Small intestine (tissue), 7 donors: Measurements from ENCODE around the gene TAF13. TPM values are rescaled to one million over a fixed set of nuclear protein-coding genes. Genes with fewer than 3 reads are reported as not detected.
"Not testable (repeated sequence)": the region's sequence is repeated elsewhere in the genome, so short reads cannot be mapped to it uniquely, and the experiment has no call there.

Experiments used
- DNase-seq, 2 donors: peaks; one replicate each; pipeline versions ENCODE4 v3.0.0 to v3.0.0-alpha.2; 2013
- FAIRE-seq: peaks from 2 replicates; lab custom pipeline; 2012; peaks lifted over from hg19 to GRCh38; lab: Jason Lieb, UNC
- H3K27ac ChIP-seq, 3 donors: one replicate each; pipeline ENCODE4 v1.5.1; 2013; ENCODE audit warnings: low read length in 2 of 3, mild to moderate bottlenecking in 2 of 3, control low read depth in 1 of 3, inconsistent platforms in 1 of 3, low read depth in 1 of 3, moderate library complexity in 1 of 3
- H3K27me3 ChIP-seq, 3 donors: one replicate each; pipeline ENCODE4 v1.6.1; 2013; ENCODE audit warnings: low read length in 3 of 3, inconsistent platforms in 1 of 3; ENCODE audit not compliant: control insufficient read depth in 3 of 3, insufficient read depth in 3 of 3
- H3K36me3 ChIP-seq, 3 donors: one replicate each; pipeline ENCODE4 v1.6.1; 2013; ENCODE audit warnings: low read length in 3 of 3, inconsistent platforms in 1 of 3, low read depth in 1 of 3, mild to moderate bottlenecking in 1 of 3, moderate library complexity in 1 of 3; ENCODE audit not compliant: control insufficient read depth in 3 of 3, insufficient read depth in 2 of 3
- H3K4me1 ChIP-seq, 3 donors: one replicate each; pipeline ENCODE4 v1.6.1; 2013; ENCODE audit warnings: low read length in 2 of 3, inconsistent platforms in 1 of 3, low read depth in 1 of 3, mild to moderate bottlenecking in 1 of 3, moderate library complexity in 1 of 3; ENCODE audit not compliant: control insufficient read depth in 3 of 3, insufficient read depth in 2 of 3
- H3K4me3 ChIP-seq, 3 donors: one replicate each; pipeline ENCODE4 v1.5.1; 2013; ENCODE audit warnings: low read length in 3 of 3, control low read depth in 1 of 3, inconsistent platforms in 1 of 3, low read depth in 1 of 3, mild to moderate bottlenecking in 1 of 3, moderate library complexity in 1 of 3
- H3K9me3 ChIP-seq, 2 donors: one replicate each; pipeline ENCODE4 v1.6.1; 2013; ENCODE audit warnings: low read depth in 1 of 2, low read length in 1 of 2; ENCODE audit not compliant: control insufficient read depth in 2 of 2, insufficient read depth in 1 of 2
- WGBS, 3 donors: extraction: QIAGEN DNeasy Blood & Tissue Kit; methylation state at CpG; one replicate each; pipeline ENCODE4 v1.1.7; 2013; 5-methylcytosine and 5-hydroxymethylcytosine counted together
- polyA plus RNA-seq, 4 donors: library from polyadenylated mRNA; stranded (reverse) in 3 of 4; unstranded in 1 of 4; fragments of 200-250 nt in 3 of 4; fragments of 120-200 nt in 1 of 4; gene quantifications; one replicate each; pipeline versions ENCODE4 v1.2.1 to v1.2.3, GENCODE V29; 2013
- donor health status: healthy with polysubstance abuse.
- donor health status: control.
- donor health status: control.
- donor health status: Bipolar disorder and iron deficiency.
- donor health status: healthy.

The TAF13 gene
- polyA plus RNA-seq, 4 donors: 34.9 to 49.2 (median 39.2) TPM

DNA sequence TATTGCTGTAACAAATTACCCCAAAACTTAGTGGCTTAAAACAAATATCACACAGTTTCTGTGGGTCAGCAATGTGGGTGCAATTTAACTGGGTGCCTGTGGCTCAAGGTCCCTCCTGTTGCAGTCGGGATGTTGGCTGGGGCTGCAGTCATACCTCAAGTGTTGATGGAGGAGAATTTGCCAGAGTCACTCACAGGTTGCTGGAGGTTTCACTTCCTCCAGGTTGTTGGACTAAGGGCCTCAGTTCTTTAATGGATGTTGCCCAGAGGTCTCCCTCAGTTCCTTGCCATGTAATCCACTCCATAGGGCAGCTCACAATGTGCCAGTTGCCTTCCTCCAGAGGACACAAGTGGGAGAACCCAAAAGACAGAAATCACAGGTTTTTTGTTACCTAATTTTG lies 2.5 kb upstream of the TAF13 start:
- Histone ChIP-seq H3K27me3 (no peaks in the 10 kb centered on the region), H3K4me3 (no peak overlapping the region), H3K4me1 (peaks cover 0 to 4% (median 0%) of the 10 kb centered on the region in 3 donors), H3K27ac (no peak overlapping the region), H3K36me3 (peaks cover 0 to 7% (median 0%) of the 10 kb centered on the region in 3 donors), H3K9me3 (peaks cover 0 to 7% of the 10 kb centered on the region in 2 donors)
- FAIRE-seq (no peak), DNase-seq (no peak)
- 76 to 94% (median 89%) methylated on average over 1 of the region's 1 CpG for WGBS, 3 donors

- 88 to 95% (median 90%) methylated on average over 1 of the region's 1 CpG for WGBS, 3 donors
- H3K27me3 ChIP-seq: no peaks in the 10 kb centered on the region
- H3K36me3 ChIP-seq: peaks cover 6 to 48% (median 8%) of the 10 kb centered on the region in 3 donors
- peaks cover 0 to 2% of the 10 kb centered on the region in 2 donors for H3K9me3 ChIP-seq
- H3K4me3 ChIP-seq: no peak overlapping the region
- no peak overlapping the region for H3K27ac ChIP-seq
- DNase-seq (no peak), FAIRE-seq (no peak)
- H3K4me1 ChIP-seq: no peaks in the 10 kb centered on the region
Observed at GRCh38 chr1:109069294-109069693, 6.5 kb downstream of the TAF13 start.

DNA sequence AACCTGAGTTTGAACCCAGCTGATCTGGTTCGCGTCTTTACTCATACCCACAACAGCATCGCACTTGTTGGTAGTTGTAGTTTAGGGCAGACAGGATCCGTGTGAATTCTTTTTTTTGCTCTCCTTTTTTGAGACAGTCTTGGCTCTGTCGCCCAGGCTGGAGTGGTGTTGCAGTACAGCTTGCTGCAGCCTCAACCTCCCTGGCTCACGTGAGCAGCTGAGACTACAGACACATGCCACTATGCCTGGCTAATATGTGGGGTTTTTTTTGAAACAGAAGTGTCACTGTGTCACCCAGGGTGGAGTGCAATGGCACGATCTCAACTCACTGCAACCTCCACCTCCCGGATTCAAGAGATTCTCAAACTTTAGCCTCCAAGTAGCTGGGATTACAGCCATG lies 7.9 kb downstream of the TAF13 start:
- H3K4me3 ChIP-seq: no peak overlapping the region
- WGBS, 3 donors: 80 to 86% (median 85%) methylated on average over 8 of the region's 8 CpGs
- H3K4me1 ChIP-seq: no peaks in the 10 kb centered on the region
- no peaks in the 10 kb centered on the region for H3K27me3 ChIP-seq
- H3K27ac ChIP-seq: no peak overlapping the region
- FAIRE-seq (no peak), DNase-seq (no peak)
- no peaks in the 10 kb centered on the region for H3K9me3 ChIP-seq
- H3K36me3 ChIP-seq: peaks cover 6 to 43% (median 9%) of the 10 kb centered on the region in 3 donors

DNA sequence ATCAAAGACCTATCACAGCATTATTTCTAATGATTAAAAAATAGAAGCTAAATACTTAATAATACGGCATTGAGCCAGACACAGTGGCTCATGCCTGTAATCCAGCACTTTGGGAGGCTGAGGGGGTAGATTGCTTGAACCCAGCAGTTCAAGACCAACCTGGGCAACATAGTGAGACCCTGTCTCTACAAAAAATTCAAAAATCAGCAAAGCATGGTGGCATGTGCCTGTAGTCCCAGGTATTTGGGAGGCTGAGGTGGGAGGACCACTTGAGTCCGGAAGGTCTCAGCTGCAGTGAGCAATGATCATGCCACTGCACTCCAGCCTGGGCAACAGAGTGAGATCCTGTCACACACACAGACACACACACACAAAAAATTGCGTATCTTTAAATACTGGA lies 10.7 kb downstream of the TAF13 start:
- FAIRE-seq: no peak
- Histone ChIP-seq H3K4me3 (no peak overlapping the region), H3K36me3 (peaks cover 6 to 34% (median 9%) of the 10 kb centered on the region in 3 donors), H3K9me3 (no peaks in the 10 kb centered on the region), H3K4me1 (no peaks in the 10 kb centered on the region), H3K27ac (no peak overlapping the region), H3K27me3 (no peaks in the 10 kb centered on the region)
- 86 to 95% (median 94%) methylated on average over 3 of the region's 3 CpGs for WGBS, 3 donors
- DNase-seq: no peak

GRCh38 chr1:109061183-109061582 lies 14.6 kb downstream of the TAF13 start:
- H3K27ac ChIP-seq: no peak overlapping the region
- 89 to 93% (median 91%) methylated on average over 4 of the region's 4 CpGs for WGBS, 3 donors
- FAIRE-seq (no peak), DNase-seq (no peak)
- no peaks in the 10 kb centered on the region for H3K27me3 ChIP-seq
- H3K4me1 ChIP-seq: no peaks in the 10 kb centered on the region
- H3K4me3 ChIP-seq: no peak overlapping the region
- H3K9me3 ChIP-seq: no peaks in the 10 kb centered on the region
- H3K36me3 ChIP-seq: peaks cover 2 to 12% (median 3%) of the 10 kb centered on the region in 3 donors

DNA sequence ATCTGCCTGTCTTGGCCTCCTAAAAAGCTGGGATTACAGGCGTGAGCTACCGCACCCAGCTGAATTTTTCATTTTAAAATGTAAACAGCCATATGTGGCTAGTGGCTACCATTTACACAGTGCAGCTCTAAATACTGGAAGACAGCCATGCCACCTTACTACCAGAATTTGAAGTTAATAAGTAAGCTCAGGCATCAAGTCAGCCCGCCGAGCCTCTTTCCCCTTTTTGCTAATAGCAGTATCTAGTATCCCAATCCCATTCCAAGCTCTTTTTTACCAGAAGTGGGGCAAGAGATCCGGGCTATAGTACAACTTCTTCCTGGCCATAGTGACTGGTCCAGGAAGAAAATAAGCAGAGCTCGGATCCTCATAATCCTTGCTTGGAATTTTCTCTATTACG lies 15.1 kb downstream of the TAF13 start:
- peaks cover 2 to 12% (median 3%) of the 10 kb centered on the region in 3 donors for H3K36me3 ChIP-seq
- no peak for FAIRE-seq
- H3K4me3 ChIP-seq: no peak overlapping the region
- WGBS, 3 donors: 64 to 79% (median 73%) methylated on average over 7 of the region's 7 CpGs
- no peaks in the 10 kb centered on the region for H3K4me1 ChIP-seq
- no peaks in the 10 kb centered on the region for H3K9me3 ChIP-seq
- H3K27ac ChIP-seq: no peak overlapping the region
- no peaks in the 10 kb centered on the region for H3K27me3 ChIP-seq
- no peak for DNase-seq

DNA sequence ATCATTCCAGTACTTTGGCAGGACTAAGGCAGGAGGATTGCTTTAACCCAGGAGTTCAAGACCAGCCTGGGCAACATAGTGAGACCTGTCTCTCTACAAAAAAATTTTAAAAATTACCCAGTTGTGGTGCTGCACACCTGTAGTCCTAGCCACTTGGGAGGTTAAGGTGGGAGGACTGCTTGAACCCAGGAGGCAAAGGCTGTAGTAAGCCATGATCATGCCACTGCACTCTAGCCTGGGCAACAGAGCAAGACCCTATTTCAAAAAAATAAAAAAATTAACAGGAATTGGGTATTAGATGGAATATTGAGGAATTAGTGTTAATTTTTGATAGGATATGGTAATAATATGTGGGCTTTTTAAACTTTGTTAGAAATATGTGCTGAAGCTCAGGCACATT lies 16.8 kb downstream of the TAF13 start:
- H3K27ac ChIP-seq: no peak overlapping the region
- H3K27me3 ChIP-seq: no peaks in the 10 kb centered on the region
- H3K4me1 ChIP-seq: no peaks in the 10 kb centered on the region
- H3K9me3 ChIP-seq: no peaks in the 10 kb centered on the region
- no peak for FAIRE-seq
- DNase-seq: no peak
- peaks cover 0 to 7% (median 2%) of the 10 kb centered on the region in 3 donors for H3K36me3 ChIP-seq
- no peak overlapping the region for H3K4me3 ChIP-seq

DNA sequence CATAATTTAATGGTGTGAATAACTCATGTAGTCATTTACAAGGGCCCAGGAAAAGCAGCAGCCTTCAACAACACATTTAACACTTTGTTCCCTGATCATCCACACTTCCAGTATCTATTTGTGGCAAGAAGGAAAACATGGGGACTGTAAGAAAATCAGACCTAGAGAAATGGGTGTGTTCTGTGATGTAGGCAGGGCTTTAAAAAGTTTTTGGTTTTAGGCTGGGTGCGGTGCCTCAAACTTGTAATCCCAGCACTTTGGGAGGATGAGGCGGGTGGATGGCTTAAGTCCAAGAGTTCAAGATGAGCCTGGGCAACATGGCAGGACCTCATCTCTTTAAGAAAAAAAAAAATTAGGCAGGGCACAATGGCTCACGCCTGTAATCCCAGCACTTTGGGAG lies 19.7 kb downstream of the TAF13 start:
- Histone ChIP-seq H3K27ac (no peak overlapping the region), H3K4me1 (no peaks in the 10 kb centered on the region), H3K4me3 (no peak overlapping the region), H3K27me3 (no peaks in the 10 kb centered on the region), H3K36me3 (no peaks in the 10 kb centered on the region), H3K9me3 (peaks cover 0 to 2% of the 10 kb centered on the region in 2 donors)
- DNase-seq: no peak
- WGBS, 3 donors: 83 to 93% (median 89%) methylated on average over 3 of the region's 3 CpGs
- no peak for FAIRE-seq

DNA sequence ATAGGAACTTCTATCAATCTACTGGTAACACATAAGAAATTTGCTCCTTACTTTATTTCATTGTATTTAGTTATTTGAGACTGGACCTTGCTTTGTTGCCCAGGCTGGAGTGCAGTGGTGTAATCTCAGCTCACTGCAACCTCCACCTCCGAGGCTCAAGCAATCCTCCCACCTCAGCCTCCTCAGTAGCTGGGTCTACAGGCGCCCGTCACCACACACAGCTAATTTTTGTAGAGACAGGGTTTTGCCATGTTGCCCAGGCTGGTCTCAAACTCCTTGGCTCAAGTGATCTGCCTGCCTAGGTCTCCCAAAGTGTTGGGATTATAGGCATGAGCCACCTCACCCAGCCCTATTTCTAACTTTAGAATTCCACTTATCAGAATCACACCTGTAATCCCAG lies 23.7 kb downstream of the TAF13 start:
- FAIRE-seq, H3K27me3 ChIP-seq, DNase-seq, H3K4me3 ChIP-seq, H3K27ac ChIP-seq, H3K4me1 ChIP-seq, H3K36me3 ChIP-seq, H3K9me3 ChIP-seq: not testable (repeated sequence)
- 93 to 97% (median 93%) methylated on average over 3 of the region's 3 CpGs for WGBS, 3 donors
